MCF 10A (cell line): ENCODE measurements around the gene CHM. TPM values are rescaled to one million over a fixed set of nuclear protein-coding genes. Genes with fewer than 3 reads are reported as not detected.
"Not testable (repeated sequence)": the region's sequence is repeated elsewhere in the genome, so short reads cannot be mapped to it uniquely, and the experiment has no call there.

Source experiments
- BruUV-seq: library from RNA; stranded (reverse); fragments of 400-500 nt; replicated peaks from 2 replicates; lab custom pipeline; 2021; lab: Mats Ljungman, UMichigan
- CTCF ChIA-PET: fragments of 300-600 bp; sonication (Branson Sonifier 250); formaldehyde crosslinking; extraction: SDS; loops from one replicate; lab custom pipeline; 2021; ENCODE audit warnings: antibody characterized with exemption, inconsistent platforms; lab: Yijun Ruan, JAX
- POLR2A ChIA-PET: fragments of 300-600, 350-650 bp; sonication (Branson Sonifier 250); formaldehyde crosslinking; extraction: SDS; loops from one replicate; lab custom pipeline; 2020; ENCODE audit warnings: antibody characterized with exemption, inconsistent platforms; lab: Yijun Ruan, JAX
- DNase-seq: peaks from one replicate; pipeline ENCODE4 v3.0.0-alpha.2; 2018; ENCODE audit not compliant: unreplicated experiment
- H3K27ac Mint-ChIP-seq: one replicate; pipeline ENCODE4 v1.8.0; 2022; ENCODE audit warnings: mild to moderate bottlenecking, low read depth, mixed read lengths; ENCODE audit not compliant: unreplicated experiment
- H3K27me3 Mint-ChIP-seq: one replicate; pipeline ENCODE4 v1.8.0; 2022; ENCODE audit warnings: mixed read lengths; ENCODE audit not compliant: insufficient read depth, unreplicated experiment
- H3K36me3 Mint-ChIP-seq: one replicate; pipeline ENCODE4 v1.8.0; 2022; ENCODE audit warnings: mild to moderate bottlenecking, moderate library complexity, mixed read lengths; ENCODE audit not compliant: insufficient read depth, unreplicated experiment
- H3K4me1 Mint-ChIP-seq: one replicate; pipeline ENCODE4 v1.8.0; 2022; ENCODE audit warnings: mixed read lengths; ENCODE audit not compliant: insufficient read depth, unreplicated experiment
- H3K4me3 Mint-ChIP-seq: one replicate; pipeline ENCODE4 v1.8.0; 2022; ENCODE audit warnings: mild to moderate bottlenecking, moderate library complexity, mixed read lengths; ENCODE audit not compliant: unreplicated experiment
- H3K9me3 Mint-ChIP-seq: one replicate; pipeline ENCODE4 v1.8.0; 2022; ENCODE audit warnings: mixed read lengths; ENCODE audit not compliant: unreplicated experiment
- CTCF ChIP-seq: fragments of 200-600 bp; IDR thresholded peaks from one replicate; pipeline ENCODE4 v1.8.0; 2022; ENCODE audit warnings: antibody characterized with exemption, mild to moderate bottlenecking; ENCODE audit not compliant: unreplicated experiment
- intact Hi-C: fragments of 100-400 bp; cut with micrococcal nuclease; formaldehyde crosslinking; loops from 2 replicates; pipeline ENCODE4 v1.14.1; 2022
- total RNA-seq: library from RNA; stranded (reverse); gene quantifications from 2 replicates; pipeline ENCODE4 v1.2.3, GENCODE V29; 2022

CHM gene
- total RNA-seq, 1 experiment from 2014 or later: 38.1 TPM

GRCh38 chrX:85934399-85934798, 113.0 kb downstream of the CHM start:
- H3K27me3 Mint-ChIP-seq, H3K4me1 Mint-ChIP-seq, CTCF ChIA-PET, intact Hi-C loops, BruUV-seq, POLR2A ChIA-PET, H3K9me3 Mint-ChIP-seq, H3K27ac Mint-ChIP-seq, H3K4me3 Mint-ChIP-seq, DNase-seq, H3K36me3 Mint-ChIP-seq: not testable (repeated sequence)

- intact Hi-C loops: no loop called here
Measured at GRCh38 chrX:85930099-85930498, 117.3 kb downstream of the CHM start.

GRCh38 chrX:85928606-85929005, 118.8 kb downstream of the CHM start:
- BruUV-seq: no TSS peak
- TF ChIP-seq CTCF: no peak
- intact Hi-C loops: no loop called here
- Mint-ChIP-seq H3K9me3 (no peaks in the 10 kb centered on the region), H3K36me3 (no peaks in the 10 kb centered on the region), H3K4me1 (no peaks in the 10 kb centered on the region), H3K27ac (no peak overlapping the region), H3K4me3 (no peak overlapping the region), H3K27me3 (no peaks in the 10 kb centered on the region)
- ChIA-PET CTCF (no interaction called here), POLR2A (interaction anchor here (1.1 kb wide), 1 partner anchor 18 kb away, joined by 3 read pairs; no protein-coding TSS in a partner anchor)
- DNase-seq: no peak

More at GRCh38 chrX:85930099-85930498, 117.3 kb downstream of the CHM start:
- H3K4me3 Mint-ChIP-seq: no peak overlapping the region
- H3K9me3 Mint-ChIP-seq: no peaks in the 10 kb centered on the region
- no peak overlapping the region for H3K27ac Mint-ChIP-seq
- CTCF ChIA-PET: no interaction called here
- H3K36me3 Mint-ChIP-seq: no peaks in the 10 kb centered on the region
- no peaks in the 10 kb centered on the region for H3K27me3 Mint-ChIP-seq
- BruUV-seq: no TSS peak
- H3K4me1 Mint-ChIP-seq: no peaks in the 10 kb centered on the region
- no peak for DNase-seq
- POLR2A ChIA-PET: no interaction called here
- TF ChIP-seq CTCF: no peak

- H3K4me1 Mint-ChIP-seq: no peaks in the 10 kb centered on the region
- no peaks in the 10 kb centered on the region for H3K9me3 Mint-ChIP-seq
- TF ChIP-seq CTCF: no peak
- no peak overlapping the region for H3K27ac Mint-ChIP-seq
- intact Hi-C loops: no loop called here
- POLR2A ChIA-PET: no interaction called here
- CTCF ChIA-PET: no interaction called here
- no peaks in the 10 kb centered on the region for H3K36me3 Mint-ChIP-seq
- DNase-seq: no peak
- no peak overlapping the region for H3K4me3 Mint-ChIP-seq
- no peaks in the 10 kb centered on the region for H3K27me3 Mint-ChIP-seq
- BruUV-seq: no TSS peak
Measured at GRCh38 chrX:85927740-85928139, 119.6 kb downstream of the CHM start.

GRCh38 chrX:85922821-85923220, 124.5 kb downstream of the CHM start:
- Mint-ChIP-seq H3K36me3 (no peaks in the 10 kb centered on the region), H3K27ac (no peak overlapping the region), H3K4me3 (no peak overlapping the region), H3K27me3 (no peaks in the 10 kb centered on the region), H3K4me1 (no peaks in the 10 kb centered on the region), H3K9me3 (no peaks in the 10 kb centered on the region)
- CTCF ChIA-PET: interaction anchor here (0.7 kb wide), 1 partner anchor 11 kb away, joined by 3 read pairs; no protein-coding TSS in a partner anchor
- POLR2A ChIA-PET: no interaction called here
- intact Hi-C loops: no loop called here
- TF ChIP-seq CTCF: no peak
- BruUV-seq: no TSS peak
- DNase-seq: peak; percentile 62

- not testable (repeated sequence) for H3K36me3 Mint-ChIP-seq
Measured at GRCh38 chrX:85916656-85917280, 130.6 kb downstream of the CHM start.

More at GRCh38 chrX:85916656-85917280, 130.6 kb downstream of the CHM start:
- intact Hi-C loops, H3K27ac Mint-ChIP-seq, DNase-seq, H3K4me1 Mint-ChIP-seq, H3K9me3 Mint-ChIP-seq, H3K27me3 Mint-ChIP-seq, H3K4me3 Mint-ChIP-seq, BruUV-seq: not testable (repeated sequence)
- ChIA-PET POLR2A (interaction anchor here (0.7 kb wide), 2 partner anchors 11 to 30 kb away, joined by 3 read pairs; no protein-coding TSS in a partner anchor), CTCF (interaction anchor here (0.9 kb wide), 1 partner anchor 94 kb away, joined by 3 read pairs; no protein-coding TSS in a partner anchor)
